Endometrial microvascular endothelial cells (primary cell): Measurements from ENCODE around the gene ADARB1. TPM values are rescaled to one million over a fixed set of nuclear protein-coding genes. Genes with fewer than 3 reads are reported as not detected.

Experiments used
- in situ Hi-C: cut with HindIII; loops from 2 replicates; pipeline ENCODE4 v1.10.0; 2017; ENCODE audit warnings: low sequenced_read_pairs, low pct_unique_long_range_greater_than_20kb; ENCODE audit errors: inconsistent ontology term
- total RNA-seq: library from RNA; depleted of rRNA; stranded (reverse); fragments of >200 nt; gene quantifications from one replicate; pipeline ENCODE4 v1.2.3, GENCODE V29; 2015; ENCODE audit errors: inconsistent ontology term

ADARB1 gene
- total RNA-seq, 1 donor from 2014 or later = 21.0 TPM

- in situ Hi-C loops = no loop called here
Measured at GRCh38 chr21:45167796-45168222, 93.4 kb downstream of the ADARB1 start.

GRCh38 chr21:45168522-45168921 lies 94.1 kb downstream of the ADARB1 start:
- in situ Hi-C loops = no loop called here

GRCh38 chr21:45169001-45169400 lies 94.6 kb downstream of the ADARB1 start:
- in situ Hi-C loops = no loop called here

- in situ Hi-C loops = no loop called here
Measured at GRCh38 chr21:45169682-45170081, 95.3 kb downstream of the ADARB1 start.

GRCh38 chr21:45170987-45171386 lies 96.6 kb downstream of the ADARB1 start:
- in situ Hi-C loops = no loop called here

GRCh38 chr21:45172420-45172819 lies 98.0 kb downstream of the ADARB1 start:
- in situ Hi-C loops = no loop called here

- in situ Hi-C loops = no loop called here
Measured at GRCh38 chr21:45175326-45176095, 101.1 kb downstream of the ADARB1 start.

- in situ Hi-C loops = no loop called here
Measured at GRCh38 chr21:45176141-45176540, 101.8 kb downstream of the ADARB1 start.

- in situ Hi-C loops = no loop called here
Measured at GRCh38 chr21:45177039-45177438, 102.7 kb downstream of the ADARB1 start.

- in situ Hi-C loops = no loop called here
Measured at GRCh38 chr21:45178070-45178608, 103.8 kb downstream of the ADARB1 start.

- in situ Hi-C loops = no loop called here
Measured at GRCh38 chr21:45178971-45179370, 104.6 kb downstream of the ADARB1 start.

- in situ Hi-C loops = no loop called here
Measured at GRCh38 chr21:45179568-45180245, 105.3 kb downstream of the ADARB1 start.

- in situ Hi-C loops = no loop called here
Measured at GRCh38 chr21:45180246-45180599, 105.8 kb downstream of the ADARB1 start.

- in situ Hi-C loops = no loop called here
Measured at GRCh38 chr21:45182958-45183357, 108.6 kb downstream of the ADARB1 start.

- in situ Hi-C loops = no loop called here
Measured at GRCh38 chr21:45183852-45184251, 109.5 kb downstream of the ADARB1 start.

GRCh38 chr21:45184869-45185268 lies 110.5 kb downstream of the ADARB1 start:
- in situ Hi-C loops = no loop called here

- in situ Hi-C loops = no loop called here
Measured at GRCh38 chr21:45186709-45187108, 112.3 kb downstream of the ADARB1 start.

GRCh38 chr21:45187646-45188045 lies 113.3 kb downstream of the ADARB1 start:
- in situ Hi-C loops = no loop called here

- in situ Hi-C loops = no loop called here
Measured at GRCh38 chr21:45190013-45190412, 115.6 kb downstream of the ADARB1 start.

GRCh38 chr21:45192332-45192731 lies 118.0 kb downstream of the ADARB1 start:
- in situ Hi-C loops = no loop called here
